Measurements from ENCODE around the gene MCTP1. TPM values are rescaled to one million over a fixed set of nuclear protein-coding genes. Genes with fewer than 3 reads are reported as not detected.
"Not testable (repeated sequence)": the region's sequence is repeated elsewhere in the genome, so short reads cannot be mapped to it uniquely, and the experiment has no call there.

MCTP1 gene
- total and polyA plus RNA-seq, 2 donors: 5.9 to 20.2 TPM

GRCh38 chr5:95217881-95218280 is 67.0 kb downstream of the MCTP1 start:
- no peak for DNase-seq (ENCODE audit: low read depth in 6 of 9, low spot score in 9 of 9)
- WGBS: over 99% methylated on average over 2 of the region's 2 CpGs
- Histone ChIP-seq H3K4me3 (ENCODE audit: low read length in 2 of 2) (no peak overlapping the region), H3K27ac (ENCODE audit: low read depth in 1 of 2, low read length in 1 of 2) (no peak overlapping the region), H3K36me3 (ENCODE audit: control insufficient read depth in 2 of 2, insufficient read depth in 2 of 2, low read length in 1 of 2) (no peaks in the 10 kb centered on the region), H3K9me3 (ENCODE audit: control insufficient read depth in 2 of 2, insufficient read depth in 1 of 2, low read length in 1 of 2) (no peaks in the 10 kb centered on the region), H3K4me1 (ENCODE audit: control insufficient read depth in 2 of 2, insufficient read depth in 2 of 2, low read length in 2 of 2) (no peaks in the 10 kb centered on the region), H3K27me3 (ENCODE audit: control insufficient read depth in 2 of 2, insufficient read depth in 1 of 2, low read length in 1 of 2) (no peaks in the 10 kb centered on the region)

- H3K36me3 ChIP-seq (ENCODE audit: control insufficient read depth in 2 of 2, insufficient read depth in 2 of 2, low read length in 1 of 2): no peaks in the 10 kb centered on the region
- no peak overlapping the region for H3K27ac ChIP-seq (ENCODE audit: low read depth in 1 of 2, low read length in 1 of 2)
- DNase-seq (ENCODE audit: low read depth in 6 of 9, low spot score in 9 of 9): no peak
- no peaks in the 10 kb centered on the region for H3K9me3 ChIP-seq (ENCODE audit: control insufficient read depth in 2 of 2, insufficient read depth in 1 of 2, low read length in 1 of 2)
- H3K4me3 ChIP-seq (ENCODE audit: low read length in 2 of 2): no peak overlapping the region
- H3K27me3 ChIP-seq (ENCODE audit: control insufficient read depth in 2 of 2, insufficient read depth in 1 of 2, low read length in 1 of 2): no peaks in the 10 kb centered on the region
- no peaks in the 10 kb centered on the region for H3K4me1 ChIP-seq (ENCODE audit: control insufficient read depth in 2 of 2, insufficient read depth in 2 of 2, low read length in 2 of 2)
- 96% methylated on average over 4 of the region's 4 CpGs for WGBS
These were observed 67.5 kb downstream of the MCTP1 start for GRCh38 chr5:95217351-95217750.

- 89% methylated on average over 4 of the region's 4 CpGs for WGBS
- no peak for DNase-seq (ENCODE audit: low read depth in 6 of 9, low spot score in 9 of 9)
These were observed 68.5 kb downstream of the MCTP1 start for GRCh38 chr5:95216136-95216955.

GRCh38 chr5:95207811-95208210 is 77.1 kb downstream of the MCTP1 start:
- H3K27ac ChIP-seq (ENCODE audit: low read depth in 1 of 2, low read length in 1 of 2); DNase-seq (ENCODE audit: low read depth in 6 of 9, low spot score in 9 of 9): not testable (repeated sequence)

More at GRCh38 chr5:95216136-95216955, 68.5 kb downstream of the MCTP1 start:
- no peaks in the 10 kb centered on the region for H3K27me3 ChIP-seq (ENCODE audit: control insufficient read depth in 2 of 2, insufficient read depth in 1 of 2, low read length in 1 of 2)
- H3K4me3 ChIP-seq (ENCODE audit: low read length in 2 of 2): no peak overlapping the region
- no peaks in the 10 kb centered on the region for H3K36me3 ChIP-seq (ENCODE audit: control insufficient read depth in 2 of 2, insufficient read depth in 2 of 2, low read length in 1 of 2)
- H3K9me3 ChIP-seq (ENCODE audit: control insufficient read depth in 2 of 2, insufficient read depth in 1 of 2, low read length in 1 of 2): no peaks in the 10 kb centered on the region
- H3K27ac ChIP-seq (ENCODE audit: low read depth in 1 of 2, low read length in 1 of 2): no peak overlapping the region
- no peaks in the 10 kb centered on the region for H3K4me1 ChIP-seq (ENCODE audit: control insufficient read depth in 2 of 2, insufficient read depth in 2 of 2, low read length in 2 of 2)

GRCh38 chr5:95194856-95195255 is 90.0 kb downstream of the MCTP1 start:
- no peaks in the 10 kb centered on the region for H3K4me1 ChIP-seq (ENCODE audit: control insufficient read depth in 2 of 2, insufficient read depth in 2 of 2, low read length in 2 of 2)
- no peak overlapping the region for H3K4me3 ChIP-seq (ENCODE audit: low read length in 2 of 2)
- no peak for DNase-seq (ENCODE audit: low read depth in 6 of 9, low spot score in 9 of 9)
- 99% methylated on average over 4 of the region's 4 CpGs for WGBS
- H3K27me3 ChIP-seq (ENCODE audit: control insufficient read depth in 2 of 2, insufficient read depth in 1 of 2, low read length in 1 of 2): no peaks in the 10 kb centered on the region
- no peaks in the 10 kb centered on the region for H3K9me3 ChIP-seq (ENCODE audit: control insufficient read depth in 2 of 2, insufficient read depth in 1 of 2, low read length in 1 of 2)
- H3K27ac ChIP-seq (ENCODE audit: low read depth in 1 of 2, low read length in 1 of 2): no peak overlapping the region
- H3K36me3 ChIP-seq (ENCODE audit: control insufficient read depth in 2 of 2, insufficient read depth in 2 of 2, low read length in 1 of 2): no peaks in the 10 kb centered on the region

More at GRCh38 chr5:95207811-95208210, 77.1 kb downstream of the MCTP1 start:
- not testable (repeated sequence) for H3K4me3 ChIP-seq (ENCODE audit: low read length in 2 of 2); H3K9me3 ChIP-seq (ENCODE audit: control insufficient read depth in 2 of 2, insufficient read depth in 1 of 2, low read length in 1 of 2); H3K4me1 ChIP-seq (ENCODE audit: control insufficient read depth in 2 of 2, insufficient read depth in 2 of 2, low read length in 2 of 2); H3K27me3 ChIP-seq (ENCODE audit: control insufficient read depth in 2 of 2, insufficient read depth in 1 of 2, low read length in 1 of 2); H3K36me3 ChIP-seq (ENCODE audit: control insufficient read depth in 2 of 2, insufficient read depth in 2 of 2, low read length in 1 of 2)
- WGBS: 95% methylated on average over 5 of the region's 5 CpGs

- WGBS: 92% methylated on average over 2 of the region's 2 CpGs
- DNase-seq (ENCODE audit: low read depth in 6 of 9, low spot score in 9 of 9): no peak
- no peak overlapping the region for H3K4me3 ChIP-seq (ENCODE audit: low read length in 2 of 2)
These were observed 93.6 kb downstream of the MCTP1 start for GRCh38 chr5:95191330-95191729.

GRCh38 chr5:95184924-95185323 is 100.0 kb downstream of the MCTP1 start:
- WGBS: 98% methylated on average over 4 of the region's 4 CpGs
- Histone ChIP-seq H3K4me3 (ENCODE audit: low read length in 2 of 2) (no peak overlapping the region), H3K36me3 (ENCODE audit: control insufficient read depth in 2 of 2, insufficient read depth in 2 of 2, low read length in 1 of 2) (no peaks in the 10 kb centered on the region), H3K27ac (ENCODE audit: low read depth in 1 of 2, low read length in 1 of 2) (no peak overlapping the region), H3K27me3 (ENCODE audit: control insufficient read depth in 2 of 2, insufficient read depth in 1 of 2, low read length in 1 of 2) (no peaks in the 10 kb centered on the region), H3K9me3 (ENCODE audit: control insufficient read depth in 2 of 2, insufficient read depth in 1 of 2, low read length in 1 of 2) (no peaks in the 10 kb centered on the region), H3K4me1 (ENCODE audit: control insufficient read depth in 2 of 2, insufficient read depth in 2 of 2, low read length in 2 of 2) (no peaks in the 10 kb centered on the region)
- DNase-seq (ENCODE audit: low read depth in 6 of 9, low spot score in 9 of 9): no peak

More at GRCh38 chr5:95191330-95191729, 93.6 kb downstream of the MCTP1 start:
- no peaks in the 10 kb centered on the region for H3K9me3 ChIP-seq (ENCODE audit: control insufficient read depth in 2 of 2, insufficient read depth in 1 of 2, low read length in 1 of 2)
- no peaks in the 10 kb centered on the region for H3K27me3 ChIP-seq (ENCODE audit: control insufficient read depth in 2 of 2, insufficient read depth in 1 of 2, low read length in 1 of 2)
- no peaks in the 10 kb centered on the region for H3K36me3 ChIP-seq (ENCODE audit: control insufficient read depth in 2 of 2, insufficient read depth in 2 of 2, low read length in 1 of 2)
- H3K4me1 ChIP-seq (ENCODE audit: control insufficient read depth in 2 of 2, insufficient read depth in 2 of 2, low read length in 2 of 2): no peaks in the 10 kb centered on the region
- no peak overlapping the region for H3K27ac ChIP-seq (ENCODE audit: low read depth in 1 of 2, low read length in 1 of 2)

- no peak for DNase-seq (ENCODE audit: low read depth in 6 of 9, low spot score in 9 of 9)
- WGBS: 95% methylated on average over 3 of the region's 3 CpGs
These were observed 103.2 kb downstream of the MCTP1 start for GRCh38 chr5:95181644-95182043.

GRCh38 chr5:95178046-95178651 is 106.7 kb downstream of the MCTP1 start:
- 44% methylated on average over 4 of the region's 4 CpGs for WGBS
- Histone ChIP-seq H3K4me1 (ENCODE audit: control insufficient read depth in 2 of 2, insufficient read depth in 2 of 2, low read length in 2 of 2) (peaks cover 3 to 7% of the 10 kb centered on the region in 2 donors), H3K4me3 (ENCODE audit: low read length in 2 of 2) (no peak overlapping the region), H3K36me3 (ENCODE audit: control insufficient read depth in 2 of 2, insufficient read depth in 2 of 2, low read length in 1 of 2) (no peaks in the 10 kb centered on the region), H3K9me3 (ENCODE audit: control insufficient read depth in 2 of 2, insufficient read depth in 1 of 2, low read length in 1 of 2) (no peaks in the 10 kb centered on the region), H3K27me3 (ENCODE audit: control insufficient read depth in 2 of 2, insufficient read depth in 1 of 2, low read length in 1 of 2) (no peaks in the 10 kb centered on the region), H3K27ac (ENCODE audit: low read depth in 1 of 2, low read length in 1 of 2) (no peak overlapping the region)
- peak in 6 of 9 donors; percentile 9 to 50 (median 15) for DNase-seq (ENCODE audit: low read depth in 6 of 9, low spot score in 9 of 9)

More at GRCh38 chr5:95181644-95182043, 103.2 kb downstream of the MCTP1 start:
- H3K27me3 ChIP-seq (ENCODE audit: control insufficient read depth in 2 of 2, insufficient read depth in 1 of 2, low read length in 1 of 2): no peaks in the 10 kb centered on the region
- H3K36me3 ChIP-seq (ENCODE audit: control insufficient read depth in 2 of 2, insufficient read depth in 2 of 2, low read length in 1 of 2): no peaks in the 10 kb centered on the region
- H3K4me1 ChIP-seq (ENCODE audit: control insufficient read depth in 2 of 2, insufficient read depth in 2 of 2, low read length in 2 of 2): peaks cover 3 to 7% of the 10 kb centered on the region in 2 donors
- H3K9me3 ChIP-seq (ENCODE audit: control insufficient read depth in 2 of 2, insufficient read depth in 1 of 2, low read length in 1 of 2): no peaks in the 10 kb centered on the region
- no peak overlapping the region for H3K4me3 ChIP-seq (ENCODE audit: low read length in 2 of 2)
- H3K27ac ChIP-seq (ENCODE audit: low read depth in 1 of 2, low read length in 1 of 2): no peak overlapping the region
